Measurements from ENCODE around the gene NR1I3. TPM values are rescaled to one million over a fixed set of nuclear protein-coding genes. Genes with fewer than 3 reads are reported as not detected.

Gene NR1I3
- total and polyA plus RNA-seq, 2 donors (not counting 1 experiment from before 2014, with no cell fraction given): not detected

- peak overlapping the region; percentile 39 for H2AFZ ChIP-seq (ENCODE audit: insufficient read depth, low read depth, low read length, poor library complexity, severe bottlenecking)
- H3K36me3 ChIP-seq (replicated peaks in 1 of 2; ENCODE audit: control extremely low read depth in 1 of 2, control insufficient read depth in 1 of 2, extremely low read depth in 1 of 2, insufficient read depth in 2 of 2, low read length in 1 of 2): no peaks in the 10 kb centered on the region
- H3K27ac ChIP-seq (ENCODE audit: low read length in 2 of 2): no peak overlapping the region
- TF ChIP-seq CTCF (IDR thresholded peaks at IDR 0.05) (peak; percentile 92), EZH2 (IDR thresholded peaks at IDR 0.05; ENCODE audit: borderline replicate concordance, insufficient read depth, low read depth, low read length, poor library complexity, severe bottlenecking) (no peak)
- peak; percentile 83 for DNase-seq
- ChIA-PET CTCF (interaction anchor here (0.6 to 4.8 kb wide), 23 partner anchors 10 to 191 kb away, joined by 3 to 64 read pairs (median 3); partner anchors contain the start of genes DEDD, NDUFS2, PPOX and TOMM40L), POLR2A (no interaction called here)
- no peaks in the 10 kb centered on the region for H3K9me3 ChIP-seq (ENCODE audit: control extremely low read depth in 1 of 3, control insufficient read depth in 2 of 3, insufficient read depth in 1 of 3, low read length in 2 of 3)
- H3K4me2 ChIP-seq (replicated peaks; ENCODE audit: low read depth, low read length, poor library complexity, severe bottlenecking): peak overlapping the region; percentile 12
- Mint-ChIP-seq H3K4me1 (peaks cover 56% of the 10 kb centered on the region), H3K9me3 (ENCODE audit: insufficient read depth) (no peaks in the 10 kb centered on the region), H3K27me3 (no peaks in the 10 kb centered on the region), H3K27ac (peak overlapping the region; percentile 72), H3K4me3 (no peak overlapping the region)
- 93% methylated on average over 12 of the region's 15 CpGs for WGBS (ENCODE audit: insufficient coverage)
- no peaks in the 10 kb centered on the region for H3K27me3 ChIP-seq (replicated peaks in 1 of 4; ENCODE audit: control extremely low read depth in 1 of 4, control insufficient read depth in 3 of 4, insufficient read depth in 4 of 4, low read length in 3 of 4)
- peak; percentile 91 for ATAC-seq (ENCODE audit: low read depth)
- H3K4me3 ChIP-seq (ENCODE audit: control extremely low read depth in 1 of 5, extremely low read depth in 1 of 5, insufficient read depth in 1 of 5, low read depth in 2 of 5, low read length in 4 of 5): no peak overlapping the region
- H4K20me1 ChIP-seq (ENCODE audit: control insufficient read depth, insufficient read depth, low read length, poor library complexity, severe bottlenecking): no peaks in the 10 kb centered on the region
- intact Hi-C loops (cut with micrococcal nuclease): loop anchor here (1.0 to 5.0 kb wide), 5 partner anchors 10 to 190 kb away; partner anchors contain the start of genes NDUFS2, PPOX and TOMM40L
- no peak overlapping the region for H3K9ac ChIP-seq (ENCODE audit: low read length)
- peaks cover 26% of the 10 kb centered on the region for H3K79me2 ChIP-seq (ENCODE audit: control insufficient read depth, insufficient read depth, low read length)
- peaks cover 56 to 71% of the 10 kb centered on the region in 2 donors for H3K4me1 ChIP-seq (ENCODE audit: control insufficient read depth in 2 of 2, insufficient read depth in 2 of 2, low read length in 2 of 2)
Observed at GRCh38 chr1:161192476-161193465, 45.2 kb downstream of the NR1I3 start.
